Subcutaneous adipose tissue (tissue), 4 donors: Measurements from ENCODE around the gene ERGIC1. TPM values are rescaled to one million over a fixed set of nuclear protein-coding genes. Genes with fewer than 3 reads are reported as not detected.

ENCODE experiments used
- CTCF ChIP-seq: fragments of 450-650 bp; IDR thresholded peaks from one replicate; pipeline ENCODE4 v1.5.1; 2016; ENCODE audit warnings: low read depth, mild to moderate bottlenecking, control low read depth, antibody characterized with exemption, moderate library complexity
- total RNA-seq, 4 donors: library from RNA; depleted of rRNA; stranded (reverse); fragments of >200 nt; gene quantifications; one replicate each; pipeline ENCODE4 v1.1.0, GENCODE V29; 2016

Gene ERGIC1
- total RNA-seq, 4 donors from 2014 or later: 94.0 to 165 (median 126) TPM

GRCh38 chr5:172805018-172805683 is 28.9 kb upstream of the ERGIC1 start:
- no peak for TF ChIP-seq CTCF

GRCh38 chr5:172805736-172806255 is 28.3 kb upstream of the ERGIC1 start:
- no peak for TF ChIP-seq CTCF

- TF ChIP-seq CTCF: no peak
Measured at GRCh38 chr5:172806897-172807672, 27.0 kb upstream of the ERGIC1 start.

- TF ChIP-seq CTCF: no peak
Measured at GRCh38 chr5:172807766-172808311, 26.2 kb upstream of the ERGIC1 start.

GRCh38 chr5:172809774-172810173 is 24.3 kb upstream of the ERGIC1 start:
- TF ChIP-seq CTCF: no peak

- TF ChIP-seq CTCF: no peak
Measured at GRCh38 chr5:172815631-172816030, 18.4 kb upstream of the ERGIC1 start.

GRCh38 chr5:172816925-172817562 is 17.0 kb upstream of the ERGIC1 start:
- TF ChIP-seq CTCF: no peak
